Hematopoietic multipotent progenitor cell treated with erythropoietin and hydrocortisone succinate and interleukin-3 and kit ligand, for 17 days (in vitro differentiated cells): ENCODE data around the gene JAK1.
"Not testable (repeated sequence)": the region's sequence is repeated elsewhere in the genome, so short reads cannot be mapped to it uniquely, and the experiment has no call there.

Experiments
- DNase-seq: peaks from one replicate; pipeline ENCODE4 v3.0.0-alpha.2; 2015; ENCODE audit warnings: low spot score

Gene JAK1

GRCh38 chr1:64836802-64837201 lies 129.5 kb downstream of the JAK1 start:
- no peak for DNase-seq

DNA sequence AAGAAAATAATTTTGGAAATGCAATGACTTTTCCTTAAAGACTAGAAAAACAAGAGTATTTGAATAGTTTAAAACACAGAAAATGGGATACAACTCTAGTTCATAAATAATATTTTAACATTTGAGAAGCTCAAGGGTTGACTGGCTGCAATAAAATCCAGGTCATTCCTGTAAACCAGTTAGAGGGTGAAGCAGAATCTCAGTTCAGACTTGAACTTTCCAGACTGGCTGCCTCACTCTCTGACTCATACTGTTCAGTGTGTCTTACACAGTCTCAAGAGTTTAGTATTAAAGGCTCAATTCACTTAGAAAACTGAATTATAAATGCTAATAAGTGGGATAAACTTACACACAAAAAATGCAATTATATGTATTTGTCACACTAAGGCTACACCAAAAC lies 131.6 kb downstream of the JAK1 start:
- no peak for DNase-seq

- no peak for DNase-seq
These were observed 136.2 kb downstream of the JAK1 start for GRCh38 chr1:64830030-64830651.

DNA sequence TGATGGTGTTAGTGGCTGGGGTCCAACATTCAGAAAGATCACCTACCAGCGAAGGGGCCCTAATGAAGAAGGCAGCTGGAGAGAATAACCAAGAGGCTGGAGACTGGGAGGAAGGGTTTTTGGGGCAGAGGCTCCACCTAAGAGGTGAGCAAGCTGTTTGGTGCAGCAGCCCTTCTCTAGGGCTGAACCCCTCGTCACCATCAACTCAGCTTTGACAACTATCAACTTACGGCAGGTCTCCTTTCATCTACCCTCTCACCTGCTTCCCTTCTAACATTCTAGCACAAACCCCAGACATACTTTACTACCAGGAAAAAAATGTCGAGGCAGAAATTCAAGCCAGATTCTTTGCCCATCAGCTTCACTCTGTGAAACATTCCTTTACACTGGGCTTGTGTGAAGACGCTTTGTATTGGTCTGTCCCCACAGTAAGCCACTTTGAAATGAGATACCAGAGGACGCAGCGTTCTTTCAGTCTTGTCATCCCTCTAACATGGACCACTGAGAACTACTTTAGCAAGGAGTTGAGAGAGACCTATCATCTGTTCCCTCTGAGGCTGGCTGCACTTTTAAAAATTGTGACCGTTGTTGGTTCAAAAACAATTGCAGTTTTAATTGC lies 136.8 kb downstream of the JAK1 start:
- no peak for DNase-seq

- no peak for DNase-seq
These were observed 137.5 kb downstream of the JAK1 start for GRCh38 chr1:64828829-64829228.

DNA sequence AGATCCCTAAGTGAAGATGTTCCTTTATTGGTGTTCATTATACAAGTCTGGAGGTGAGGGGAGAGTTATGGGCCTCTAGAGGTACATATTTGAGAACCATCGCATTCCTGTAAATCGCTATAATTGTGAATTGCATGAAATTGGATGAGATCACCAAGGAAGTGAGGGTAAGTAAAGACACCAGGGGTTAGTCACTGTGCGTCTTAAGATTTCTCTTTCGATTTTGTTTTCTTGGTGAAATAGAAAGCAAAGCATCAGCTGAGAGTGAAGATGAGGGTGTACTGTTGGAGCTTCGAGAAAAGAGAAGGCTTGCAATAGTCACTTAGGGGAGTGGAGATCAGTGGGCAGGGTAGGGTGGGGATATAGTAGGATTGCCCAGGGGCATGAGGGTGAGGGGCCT lies 139.4 kb downstream of the JAK1 start:
- DNase-seq = no peak

GRCh38 chr1:64823691-64824476 lies 142.5 kb downstream of the JAK1 start:
- peak; percentile 60 for DNase-seq

DNA sequence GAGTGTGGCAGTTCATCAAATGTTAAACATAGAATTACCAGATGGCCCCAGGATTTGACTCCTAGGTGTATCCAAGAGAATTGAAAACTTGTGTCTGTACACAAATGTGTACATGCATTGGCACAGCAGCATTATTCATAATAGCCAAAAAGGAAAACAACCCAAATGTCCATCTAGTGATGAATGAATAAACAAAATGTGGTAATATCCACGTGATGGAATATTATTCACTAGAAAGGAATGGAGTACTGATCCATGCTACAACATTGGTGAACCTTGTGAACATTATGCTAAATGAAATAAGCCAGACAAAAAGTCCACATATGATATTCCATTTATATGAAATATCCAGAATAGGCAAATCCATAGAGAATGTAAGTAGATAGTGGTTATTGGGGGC lies 143.7 kb downstream of the JAK1 start:
- no peak for DNase-seq

GRCh38 chr1:64820572-64820971 lies 145.8 kb downstream of the JAK1 start:
- DNase-seq = not testable (repeated sequence)

DNA sequence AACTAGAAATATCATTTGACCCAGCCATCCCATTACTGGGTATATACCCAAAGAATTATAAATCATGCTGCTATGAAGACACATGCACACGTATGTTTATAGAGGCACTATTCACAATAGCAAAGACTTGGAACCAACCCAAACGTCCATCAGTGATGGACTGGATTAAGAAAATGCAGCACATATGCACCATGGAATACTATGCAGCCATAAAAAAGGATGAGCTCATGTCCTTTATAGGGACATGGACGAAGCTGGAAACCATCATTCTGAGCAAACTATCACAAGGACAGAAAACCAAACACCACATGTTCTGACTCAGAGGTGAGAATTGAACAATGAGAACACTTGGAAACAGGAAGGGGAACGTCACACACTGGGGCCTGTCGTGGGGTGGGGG lies 149.0 kb downstream of the JAK1 start:
- DNase-seq = not testable (repeated sequence)

DNA sequence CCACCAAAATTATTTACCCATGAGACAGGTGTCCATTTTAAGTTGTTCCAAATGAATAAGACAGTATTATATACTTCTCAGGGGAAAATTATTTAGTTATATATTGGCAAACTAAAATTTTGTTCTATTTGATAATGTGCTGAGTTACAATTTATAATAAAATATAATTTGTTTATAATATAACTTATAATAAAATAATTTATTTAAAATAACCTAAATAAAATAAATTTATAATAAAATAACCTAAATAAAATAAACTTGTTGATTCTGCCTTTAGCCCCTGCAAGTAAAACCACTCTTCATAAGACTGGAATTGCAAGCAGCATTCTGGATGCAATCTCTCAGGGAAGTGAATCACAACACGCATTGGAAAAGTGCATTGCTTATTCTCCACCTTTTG lies 151.9 kb downstream of the JAK1 start:
- no peak for DNase-seq

DNA sequence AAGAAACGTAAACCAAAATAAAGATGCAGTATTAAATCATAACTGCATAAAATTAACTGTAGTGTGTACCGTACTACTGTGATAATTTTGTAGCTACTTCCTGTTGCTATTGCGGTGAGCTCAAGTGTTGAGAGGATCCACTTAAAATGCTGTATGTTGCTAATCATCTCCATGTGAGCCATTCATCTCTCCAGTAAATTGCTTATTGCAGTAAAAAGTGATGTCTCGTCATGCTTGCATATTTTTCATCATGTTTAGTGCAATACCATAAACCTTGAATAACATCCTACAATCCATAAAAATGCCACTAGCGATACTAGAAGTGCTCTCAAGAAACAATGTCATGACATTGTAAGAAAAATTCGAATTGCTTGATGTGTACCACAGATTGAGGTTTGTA lies 155.2 kb downstream of the JAK1 start:
- DNase-seq = no peak

DNA sequence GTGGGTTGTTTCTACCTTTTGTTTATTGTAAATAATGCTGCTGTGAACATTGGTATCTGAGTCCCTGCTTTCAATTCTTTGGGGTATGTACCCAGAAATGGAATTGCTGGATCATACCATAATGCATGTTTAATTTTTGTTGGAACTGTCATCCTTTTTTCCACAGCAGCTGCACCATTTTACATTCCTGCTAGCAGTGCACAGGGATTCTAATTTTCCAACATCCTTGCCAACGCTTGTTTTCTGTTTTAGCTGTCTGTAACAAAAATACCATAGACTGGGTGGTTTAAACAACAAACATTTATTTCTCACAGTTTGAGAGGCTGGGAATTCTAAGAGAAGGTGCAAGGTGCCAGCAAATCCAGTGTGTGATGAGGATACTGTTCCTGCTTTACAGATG lies 156.3 kb downstream of the JAK1 start:
- DNase-seq = no peak

DNA sequence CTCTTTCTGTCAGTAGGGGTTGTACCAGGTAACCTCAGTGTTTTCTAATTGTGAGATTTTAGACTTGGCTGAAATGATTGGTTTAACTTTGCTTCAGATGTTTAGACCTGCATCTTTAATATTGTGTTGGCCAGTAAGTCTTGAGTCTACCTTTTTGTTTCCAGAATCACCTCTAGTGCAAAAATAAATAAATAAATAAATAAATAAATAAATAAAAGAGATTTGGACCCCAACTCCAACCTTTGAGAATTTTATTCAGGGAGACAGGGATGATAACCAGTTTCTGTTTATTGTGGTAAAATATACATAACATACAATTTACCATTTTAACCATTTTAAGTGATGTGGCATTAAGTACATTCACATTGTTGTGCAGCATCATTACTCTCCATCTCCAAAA lies 157.0 kb downstream of the JAK1 start:
- no peak for DNase-seq

- DNase-seq = no peak
These were observed 164.4 kb downstream of the JAK1 start for GRCh38 chr1:64801851-64802523.

- no peak for DNase-seq
These were observed 167.5 kb downstream of the JAK1 start for GRCh38 chr1:64798872-64799271.

GRCh38 chr1:64790832-64791487 lies 175.4 kb downstream of the JAK1 start:
- DNase-seq = no peak
